Activated CD4-positive, CD25-positive, alpha-beta regulatory T cell treated with anti-CD3 and anti-CD28 coated beads, Interleukin-2, amount 50 U/mL, for 72 hours (primary cell): ENCODE results near the gene FGR.

Source experiments
- DNase-seq: peaks from one replicate; pipeline ENCODE4 v3.0.0; 2021

The FGR gene

GRCh38 chr1:27564710-27565649 lies 70.0 kb downstream of the FGR start:
- DNase-seq = no peak

DNA sequence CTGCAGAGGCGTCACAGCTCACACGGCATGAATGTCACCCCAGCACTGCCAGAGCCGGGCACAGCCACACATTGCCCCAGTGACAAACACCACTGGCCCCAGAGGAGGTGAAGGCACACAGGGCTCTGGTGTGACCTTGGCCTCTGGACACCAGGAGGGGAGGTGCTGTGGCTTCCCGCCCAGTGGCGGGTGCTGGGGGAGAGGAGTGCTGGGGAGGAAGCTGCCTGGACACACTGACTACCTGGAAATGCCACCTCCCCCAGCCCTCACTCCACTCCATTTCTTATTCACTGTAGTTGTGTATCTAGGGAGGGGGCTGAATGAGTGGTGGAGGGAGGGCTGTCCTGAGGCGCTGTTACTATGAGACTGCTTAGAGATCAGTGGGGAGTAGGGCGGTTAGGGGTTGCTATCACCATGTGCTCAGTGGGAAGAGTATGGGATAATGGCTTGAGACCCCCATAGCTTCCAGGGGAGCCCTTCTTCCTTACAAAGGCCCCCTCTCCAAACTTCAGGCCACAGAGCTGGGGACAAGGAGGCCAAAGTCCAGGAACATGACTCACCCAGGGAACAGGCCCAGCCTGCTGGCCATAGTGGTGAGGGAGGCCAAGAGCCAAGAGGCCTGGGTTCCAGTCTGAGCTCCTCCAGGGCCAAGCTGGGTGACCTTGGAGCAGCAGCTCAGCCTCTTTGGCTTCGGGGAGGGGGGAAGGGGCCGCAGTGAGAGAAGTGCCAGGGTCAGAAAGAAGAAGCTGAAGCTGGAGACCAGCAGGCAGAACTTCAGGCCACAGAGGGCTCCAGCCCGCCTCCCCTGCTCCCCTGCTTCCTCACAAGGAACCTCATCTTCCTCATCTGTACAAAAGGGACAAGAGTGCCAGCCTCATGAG lies 71.2 kb downstream of the FGR start:
- no peak for DNase-seq

- no peak for DNase-seq
These were observed 71.7 kb downstream of the FGR start for GRCh38 chr1:27563341-27563590.

DNA sequence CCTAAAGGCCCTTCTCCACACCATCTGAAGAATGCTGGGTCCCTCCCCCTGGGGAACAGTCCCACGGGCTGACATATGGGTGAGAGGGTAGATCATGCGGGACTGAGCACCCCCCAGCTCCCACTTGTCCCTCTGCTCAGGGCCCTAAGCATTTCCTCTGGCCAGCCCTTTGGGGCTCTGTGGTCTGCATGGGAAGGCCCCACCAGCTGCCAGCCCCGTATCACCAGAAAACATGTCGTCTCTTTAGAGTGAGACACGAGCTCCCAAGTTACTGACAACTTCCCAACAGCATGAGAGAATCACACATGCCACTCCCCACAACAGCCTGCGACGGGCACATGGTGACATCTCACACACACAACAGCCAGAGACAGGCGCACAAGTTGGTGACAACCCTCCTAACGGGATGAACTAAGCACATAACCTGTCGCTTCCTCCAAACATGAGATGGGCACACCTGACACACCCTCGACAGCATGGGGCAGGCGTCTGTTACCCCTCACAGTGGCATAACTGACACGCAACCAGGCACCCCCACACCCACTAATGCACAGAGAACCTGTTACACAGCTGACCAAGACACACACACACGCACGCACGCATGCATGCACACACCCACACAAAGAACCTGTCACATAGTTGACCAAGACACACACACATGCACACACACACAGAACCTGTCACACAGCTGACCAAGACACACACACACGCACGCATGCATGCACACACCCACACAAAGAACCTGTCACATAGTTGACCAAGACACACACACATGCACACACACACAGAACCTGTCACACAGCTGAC lies 72.2 kb downstream of the FGR start:
- DNase-seq = no peak
